Spleen (tissue), 7 donors: Measurements from ENCODE around the gene UBN1.

Source experiments
- CTCF ChIP-seq, 11 experiments: fragments of 200-600 bp in 7 of 11; fragments of 450-650 bp in 4 of 11; sonication (generic) in 4 of 11; IDR thresholded peaks in 8 of 11; conservative IDR thresholded peaks in 3 of 11; 1 replicate in 7 of 11; 2 replicates in 4 of 11; pipeline versions ENCODE4 v1.4.0 to v1.8.0; 2016 to 2021; ENCODE audit warnings: antibody characterized with exemption in 11 of 11, inconsistent platforms in 4 of 11, mild to moderate bottlenecking in 1 of 11
- POLR2A ChIP-seq, 3 donors: fragments of 450-650 bp; IDR thresholded peaks; one replicate each; pipeline ENCODE4 v1.5.1; 2017; ENCODE audit warnings: antibody characterized with exemption in 3 of 3, mild to moderate bottlenecking in 1 of 3
- donor health status: DM: no; HTN: no; CAD: no; lungs with moderate emphysema.
- donor health status: DM: no; HTN: no; CAD: no.
- donor health status: DM: no; HTN: no; CAD: no.

- TF ChIP-seq CTCF (IDR thresholded peaks at IDR 0.05 in 8 of 11, conservative IDR thresholded peaks at IDR 0.05 in 3 of 11): no peak
- no peak for TF ChIP-seq POLR2A (IDR thresholded peaks at IDR 0.05)
Measured at GRCh38 chr16:4904108-4904941, 57.0 kb downstream of the UBN1 start.
